Heart right ventricle (tissue), 16 donors: ENCODE results near the gene CYSTM1. TPM values are rescaled to one million over a fixed set of nuclear protein-coding genes. Genes with fewer than 3 reads are reported as not detected.
A peak's percentile ranks its signal among the peaks of the same experiment; 100 is the strongest.

Source experiments
- ATAC-seq, 8 donors: fragments of 200-7000 bp; cut with Tn5 transposase; one replicate each; pipeline ENCODE4 v1.9.1; 2020; ENCODE audit warnings: mild to moderate bottlenecking in 8 of 8, moderate library complexity in 8 of 8, moderate number of reproducible peaks in 1 of 8
- DNase-seq, 2 donors: peaks; one replicate each; pipeline ENCODE4 v3.0.0-alpha.2; 2020
- H3K27ac ChIP-seq, 10 donors: fragments of 200-600 bp; sonication (generic) in 2 of 10; one replicate each; pipeline versions ENCODE4 v1.5.0 to v1.8.0; 2020 to 2022; ENCODE audit warnings: mild to moderate bottlenecking in 3 of 10
- H3K27me3 ChIP-seq, 7 donors: fragments of 200-600 bp; one replicate each; pipeline ENCODE4 v1.8.0; 2021 to 2022; ENCODE audit warnings: mild to moderate bottlenecking in 2 of 7
- H3K36me3 ChIP-seq, 9 donors: fragments of 200-600 bp; sonication (generic) in 1 of 9; one replicate each; pipeline versions ENCODE4 v1.5.0 to v1.8.0; 2020 to 2022; ENCODE audit warnings: mild to moderate bottlenecking in 2 of 9
- H3K4me1 ChIP-seq, 9 donors: fragments of 200-600 bp; sonication (generic) in 1 of 9; one replicate each; pipeline versions ENCODE4 v1.5.0 to v1.8.0; 2020 to 2022; ENCODE audit warnings: mild to moderate bottlenecking in 4 of 9
- H3K4me3 ChIP-seq, 10 donors: fragments of 200-600 bp; sonication (generic) in 2 of 10; one replicate each; pipeline versions ENCODE4 v1.5.0 to v1.8.0; 2020 to 2022; ENCODE audit warnings: mild to moderate bottlenecking in 7 of 10, moderate library complexity in 2 of 10
- H3K9me3 ChIP-seq, 11 donors: fragments of 200-600 bp in 10 of 11; sonication (generic) in 2 of 11; one replicate each; pipeline versions ENCODE4 v1.5.0 to v1.8.0; 2013 to 2022; ENCODE audit warnings: mild to moderate bottlenecking in 2 of 11, control low read depth in 1 of 11, moderate library complexity in 1 of 11
- WGBS, 2 donors: extraction: QIAGEN DNeasy Blood & Tissue Kit; methylation state at CpG; one replicate each; pipeline ENCODE4 v1.1.7; 2013; ENCODE audit warnings: inconsistent platforms in 1 of 2; 5-methylcytosine and 5-hydroxymethylcytosine counted together
- intact Hi-C, 10 donors: fragments of 100-400 bp; cut with DNase I; formaldehyde crosslinking; loops; one replicate each; pipeline versions ENCODE4 v1.11.1 to v1.14.2; 2022
- polyA plus RNA-seq, 2 donors: library from polyadenylated mRNA; stranded (reverse); fragments of 200-250 nt; gene quantifications; one replicate each; pipeline ENCODE4 v1.2.3, GENCODE V29; 2013
- total RNA-seq, 10 donors: library from RNA; stranded (reverse); fragmentation: NEBNext Ultra II Directional in 3 of 10; extraction: Animal tissue kit (Norgen Biotek cat#: 25700) in 3 of 10; gene quantifications; one replicate each; pipeline versions ENCODE4 v1.2.1 to v1.2.4, GENCODE V29; 2021 to 2023
- TF ChIP-seq, protein P1 (sequence below), 9 donors: fragments of 200-600 bp; sonication (generic) in 2 of 9; IDR thresholded peaks; one replicate each; pipeline versions ENCODE4 v1.5.0 to v1.8.0; 2021 to 2022; ENCODE audit warnings: antibody characterized with exemption in 9 of 9, mild to moderate bottlenecking in 5 of 9, moderate library complexity in 1 of 9
- donor health status: Arrhythmogenic right ventricular cardiomyopathy.
- donor health status: ischemic (EF 13 %, LVEDD 7.1; RV severe dilation, severe dysfunction).
- donor health status: healthy with polysubstance abuse.
- donor health status: DM: no; HTN: yes; CAD: no.
- donor health status: DM: no; HTN: no; CAD: no.
- donor health status: ischemic (EF 25% LVEDD 6.9; RV normal size, moderate dysfunction).
- donor health status: ischemic (EF 25% LVEDD 5.7; RV mildly dilated, moderate dysfunction).
- donor health status: healthy.
- donor health status: DM: yes; HTN: yes; CAD: no.
- donor health status: Ischemic cardiomyopathy.
- donor health status: ischemic (EF 35%, LVEDD 5.7; RV mildly dilated, moderate dysfunction).
- donor health status: nonischemic (EF 11% LVEDD 7.7; RV severe dilation, severe dysfunction).
- donor health status: DM: yes; HTN: yes; CAD: no.
- donor health status: PGD.
- donor health status: ischemic (EF 29% LVEDD 5.4; RV normal size, mild dysfunction).
- donor health status: nonischemic (EF 23%, LVEDD 6.1; RV moderate dilation, normal function).

The CYSTM1 gene
- total and polyA plus RNA-seq, 12 donors = 45.0 to 217 (median 95.3) TPM

DNA sequence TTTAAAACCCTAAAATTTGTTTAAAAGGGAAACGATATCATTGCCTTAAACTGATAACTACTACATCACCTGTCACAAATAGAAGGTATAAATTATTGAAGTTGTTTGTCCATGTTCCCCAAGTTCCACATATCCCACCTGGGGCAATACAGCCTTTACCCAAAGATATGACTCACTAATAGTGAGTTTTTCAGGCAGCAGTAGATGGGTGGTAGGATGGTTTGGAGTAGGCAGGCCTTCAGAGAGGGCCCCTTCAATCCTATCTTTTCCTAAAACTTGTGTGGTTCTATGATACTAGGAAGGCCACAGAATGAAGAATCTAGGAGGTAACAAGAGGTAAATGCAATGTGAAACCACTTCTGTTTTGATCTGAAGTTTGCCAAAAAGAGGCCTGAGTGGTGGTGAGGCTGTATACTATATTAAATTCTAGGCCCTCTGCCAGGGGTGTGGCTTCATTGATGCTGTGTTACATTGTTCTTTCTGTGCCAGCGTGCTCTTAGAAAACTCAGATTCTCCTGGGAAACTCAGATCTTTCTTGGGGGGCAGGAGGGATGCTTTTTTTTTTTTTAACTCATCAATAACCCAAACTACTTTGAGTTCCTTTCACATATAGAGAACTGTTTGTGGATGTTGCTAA, 7.2 kb downstream of the CYSTM1 start:
- H3K27ac ChIP-seq = peak overlapping the region in 9 of 10 donors; percentile 9 to 83 (median 68)
- no peaks in the 10 kb centered on the region for H3K36me3 ChIP-seq
- 55 to 56% methylated on average over 2 of the region's 2 CpGs for WGBS, 2 donors
- TF ChIP-seq, protein P1, sequence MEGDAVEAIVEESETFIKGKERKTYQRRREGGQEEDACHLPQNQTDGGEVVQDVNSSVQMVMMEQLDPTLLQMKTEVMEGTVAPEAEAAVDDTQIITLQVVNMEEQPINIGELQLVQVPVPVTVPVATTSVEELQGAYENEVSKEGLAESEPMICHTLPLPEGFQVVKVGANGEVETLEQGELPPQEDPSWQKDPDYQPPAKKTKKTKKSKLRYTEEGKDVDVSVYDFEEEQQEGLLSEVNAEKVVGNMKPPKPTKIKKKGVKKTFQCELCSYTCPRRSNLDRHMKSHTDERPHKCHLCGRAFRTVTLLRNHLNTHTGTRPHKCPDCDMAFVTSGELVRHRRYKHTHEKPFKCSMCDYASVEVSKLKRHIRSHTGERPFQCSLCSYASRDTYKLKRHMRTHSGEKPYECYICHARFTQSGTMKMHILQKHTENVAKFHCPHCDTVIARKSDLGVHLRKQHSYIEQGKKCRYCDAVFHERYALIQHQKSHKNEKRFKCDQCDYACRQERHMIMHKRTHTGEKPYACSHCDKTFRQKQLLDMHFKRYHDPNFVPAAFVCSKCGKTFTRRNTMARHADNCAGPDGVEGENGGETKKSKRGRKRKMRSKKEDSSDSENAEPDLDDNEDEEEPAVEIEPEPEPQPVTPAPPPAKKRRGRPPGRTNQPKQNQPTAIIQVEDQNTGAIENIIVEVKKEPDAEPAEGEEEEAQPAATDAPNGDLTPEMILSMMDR (IDR thresholded peaks at IDR 0.05) = no peak
- DNase-seq = peak in 1 of 2 donors; percentile 46
- peak in 7 of 8 donors; percentile 27 to 75 (median 66) for ATAC-seq
- intact Hi-C loops = loop anchor here in 6 of 10 donors (5.0 to 10.0 kb wide), 3 partner anchors 40 to 55 kb away; no protein-coding TSS in a partner anchor
- no peaks in the 10 kb centered on the region for H3K9me3 ChIP-seq
- peaks cover 18 to 82% (median 73%) of the 10 kb centered on the region in 9 donors for H3K4me1 ChIP-seq
- no peak overlapping the region for H3K4me3 ChIP-seq
- no peaks in the 10 kb centered on the region for H3K27me3 ChIP-seq

DNA sequence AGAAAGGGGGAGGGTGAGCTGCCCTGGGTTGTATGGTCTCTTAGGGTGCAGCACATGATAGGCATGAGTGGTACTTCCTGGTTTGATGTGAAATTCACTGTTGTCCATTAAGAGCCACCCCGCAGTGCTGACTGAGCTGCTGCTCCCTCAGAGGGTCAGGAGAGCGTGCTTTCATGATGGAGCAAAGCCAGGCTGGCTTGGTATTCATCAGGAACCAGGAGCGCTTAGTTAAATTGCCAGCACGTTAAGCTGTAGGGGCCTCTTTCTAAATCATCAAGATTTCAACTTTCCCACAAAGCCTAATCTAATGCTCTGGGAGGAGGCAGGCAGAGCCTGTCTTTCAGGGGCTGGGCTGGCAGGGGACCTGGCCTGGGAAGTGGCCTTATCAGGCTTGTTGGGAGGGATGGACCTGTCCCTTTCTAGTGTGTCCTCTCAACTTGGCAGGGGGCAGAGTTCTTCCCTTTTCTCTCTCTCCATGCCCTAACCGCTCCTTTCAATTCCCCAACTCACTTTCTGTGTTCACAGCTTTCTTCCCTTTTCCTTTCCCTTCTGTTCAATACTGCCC, 7.9 kb downstream of the CYSTM1 start:
- no peaks in the 10 kb centered on the region for H3K36me3 ChIP-seq
- H3K27me3 ChIP-seq = no peaks in the 10 kb centered on the region
- H3K4me1 ChIP-seq = peaks cover 18 to 78% (median 66%) of the 10 kb centered on the region in 9 donors
- peak overlapping the region in 1 of 10 donors; percentile 9 for H3K4me3 ChIP-seq
- WGBS, 2 donors = 28 to 37% methylated on average over 5 of the region's 5 CpGs
- no peaks in the 10 kb centered on the region for H3K9me3 ChIP-seq
- ATAC-seq (peak; percentile 61 to 84 (median 73)), DNase-seq (peak in 1 of 2 donors; percentile 39)
- peak overlapping the region in 9 of 10 donors; percentile 9 to 83 (median 68) for H3K27ac ChIP-seq
- intact Hi-C loops = loop anchor here in 6 of 10 donors (5.0 to 10.0 kb wide), 3 partner anchors 39 to 54 kb away; no protein-coding TSS in a partner anchor
- TF ChIP-seq, protein P1 (IDR thresholded peaks at IDR 0.05) = peak in 1 of 9 donors; percentile 4

DNA sequence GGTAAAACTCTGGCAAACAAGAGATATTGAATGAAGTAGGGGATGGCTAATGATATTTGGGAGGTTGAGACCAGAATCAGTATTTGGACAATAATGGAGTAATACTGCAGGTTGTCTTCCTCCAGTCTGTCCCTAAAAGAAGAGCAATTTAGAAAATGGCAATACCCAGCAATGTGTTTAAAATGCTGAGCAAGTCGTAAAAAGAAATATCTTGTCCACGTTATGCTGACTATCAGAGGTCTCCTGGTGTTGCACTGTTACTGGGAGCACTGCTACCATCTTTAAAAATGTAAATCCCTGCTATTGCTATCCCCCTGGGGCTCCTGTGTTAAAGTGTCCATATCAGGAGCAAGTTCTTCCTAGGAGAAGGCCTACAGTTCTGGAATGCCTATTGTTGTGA, 10.4 kb downstream of the CYSTM1 start:
- ATAC-seq = no peak
- H3K36me3 ChIP-seq = no peaks in the 10 kb centered on the region
- H3K4me3 ChIP-seq = no peak overlapping the region
- DNase-seq = no peak
- TF ChIP-seq, protein P1 (IDR thresholded peaks at IDR 0.05) = no peak
- no peaks in the 10 kb centered on the region for H3K9me3 ChIP-seq
- WGBS, 2 donors = 95 to 96% methylated on average over 2 of the region's 2 CpGs
- H3K27ac ChIP-seq = no peak overlapping the region
- intact Hi-C loops = loop anchor here in 2 of 10 donors (5.0 to 10.0 kb wide), 2 partner anchors 37 to 49 kb away; no protein-coding TSS in a partner anchor
- no peaks in the 10 kb centered on the region for H3K27me3 ChIP-seq
- H3K4me1 ChIP-seq = peaks cover 18 to 70% (median 56%) of the 10 kb centered on the region in 9 donors

DNA sequence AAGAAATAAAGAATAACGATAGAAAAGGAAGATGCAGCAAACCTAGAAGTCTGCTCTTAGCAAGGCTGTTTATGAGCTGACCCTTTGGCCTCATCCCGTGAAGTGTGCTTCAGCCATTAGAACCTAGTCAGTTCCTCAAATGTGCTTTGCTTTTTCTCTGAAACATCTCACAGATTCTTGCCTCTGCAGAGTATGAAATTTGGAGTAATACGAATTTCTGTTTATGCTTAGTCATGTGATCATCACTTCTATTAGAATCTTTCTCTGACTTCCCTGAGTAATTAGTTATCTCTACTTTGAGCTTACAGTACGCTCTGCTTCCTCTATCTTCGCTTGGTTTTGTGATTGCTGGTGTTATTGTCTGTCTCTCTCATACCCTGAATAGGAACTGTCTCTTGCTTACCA, 11.3 kb downstream of the CYSTM1 start:
- TF ChIP-seq, protein P1 (IDR thresholded peaks at IDR 0.05) = no peak
- intact Hi-C loops = loop anchor here in 2 of 10 donors (5.0 to 10.0 kb wide), 2 partner anchors 36 to 49 kb away; no protein-coding TSS in a partner anchor
- WGBS, 2 donors = 82 to 87% methylated on average over 5 of the region's 5 CpGs
- H3K4me1 ChIP-seq = peaks cover 21 to 70% (median 56%) of the 10 kb centered on the region in 9 donors
- no peaks in the 10 kb centered on the region for H3K27me3 ChIP-seq
- H3K9me3 ChIP-seq = no peaks in the 10 kb centered on the region
- ATAC-seq = no peak
- peak overlapping the region in 1 of 10 donors; percentile 8 for H3K27ac ChIP-seq
- H3K4me3 ChIP-seq = no peak overlapping the region
- H3K36me3 ChIP-seq = no peaks in the 10 kb centered on the region
- no peak for DNase-seq
